Esophagus mucosa (tissue), 1 donor: ENCODE data around the gene CHMP4A. TPM values are rescaled to one million over a fixed set of nuclear protein-coding genes. Genes with fewer than 3 reads are reported as not detected.
"Not testable (repeated sequence)": the region's sequence is repeated elsewhere in the genome, so short reads cannot be mapped to it uniquely, and the experiment has no call there.

Experiments
- ATAC-seq: fragments of 200-7000 bp; cut with Tn5 transposase; one replicate; pipeline ENCODE4 v1.9.1; 2020
- total RNA-seq: library from RNA; stranded (reverse); gene quantifications from one replicate; pipeline ENCODE4 v1.2.4, GENCODE V29; 2023
- donor health status: DM: yes; HTN: yes; CAD: no.

CHMP4A gene
- total RNA-seq, 1 donor from 2014 or later = 49.0 TPM

GRCh38 chr14:24222987-24223386, 9.7 kb upstream of the CHMP4A start:
- ATAC-seq = peak; percentile 5

GRCh38 chr14:24219521-24219920, 6.2 kb upstream of the CHMP4A start:
- ATAC-seq = no peak

DNA sequence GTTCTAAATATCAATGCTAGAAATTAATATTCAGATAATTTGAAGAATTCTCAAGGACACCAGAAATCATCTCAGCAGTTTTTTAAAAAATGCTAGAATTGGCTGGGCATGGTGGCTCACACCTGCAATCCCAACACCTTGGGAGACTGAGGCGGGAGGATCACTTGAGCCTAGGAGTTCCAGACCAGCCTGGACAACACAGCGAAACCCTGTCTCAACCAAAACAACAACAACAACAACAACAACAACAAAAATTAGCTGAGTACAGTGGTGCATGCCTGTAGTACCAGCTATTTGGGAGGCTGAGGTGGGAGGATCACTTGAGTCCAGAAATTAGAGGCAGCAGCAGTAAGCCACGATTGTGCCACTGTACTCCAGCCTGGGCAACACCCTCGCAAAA, 5.8 kb upstream of the CHMP4A start:
- ATAC-seq = no peak

DNA sequence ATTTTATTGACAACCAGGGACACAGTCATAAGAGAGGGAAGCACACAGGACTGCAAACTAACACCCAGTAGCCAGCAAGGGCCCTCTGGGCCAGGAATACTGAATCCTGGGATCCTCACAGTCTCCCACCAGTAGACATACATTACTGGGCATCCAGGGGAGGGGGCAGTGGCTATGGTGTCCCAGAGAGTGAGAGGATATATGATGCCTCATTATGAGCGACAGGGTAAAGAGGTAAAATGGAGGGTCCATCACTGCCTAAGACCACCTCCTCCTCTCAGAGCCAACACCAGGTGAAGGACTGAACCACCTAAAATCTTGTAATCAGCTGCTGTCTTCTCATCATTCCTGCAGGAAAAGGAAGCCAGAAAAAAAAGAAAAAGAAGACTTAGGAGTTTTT, 3.6 kb upstream of the CHMP4A start:
- ATAC-seq = not testable (repeated sequence)

- no peak for ATAC-seq
Measured at GRCh38 chr14:24216345-24216699, 3.0 kb upstream of the CHMP4A start.

DNA sequence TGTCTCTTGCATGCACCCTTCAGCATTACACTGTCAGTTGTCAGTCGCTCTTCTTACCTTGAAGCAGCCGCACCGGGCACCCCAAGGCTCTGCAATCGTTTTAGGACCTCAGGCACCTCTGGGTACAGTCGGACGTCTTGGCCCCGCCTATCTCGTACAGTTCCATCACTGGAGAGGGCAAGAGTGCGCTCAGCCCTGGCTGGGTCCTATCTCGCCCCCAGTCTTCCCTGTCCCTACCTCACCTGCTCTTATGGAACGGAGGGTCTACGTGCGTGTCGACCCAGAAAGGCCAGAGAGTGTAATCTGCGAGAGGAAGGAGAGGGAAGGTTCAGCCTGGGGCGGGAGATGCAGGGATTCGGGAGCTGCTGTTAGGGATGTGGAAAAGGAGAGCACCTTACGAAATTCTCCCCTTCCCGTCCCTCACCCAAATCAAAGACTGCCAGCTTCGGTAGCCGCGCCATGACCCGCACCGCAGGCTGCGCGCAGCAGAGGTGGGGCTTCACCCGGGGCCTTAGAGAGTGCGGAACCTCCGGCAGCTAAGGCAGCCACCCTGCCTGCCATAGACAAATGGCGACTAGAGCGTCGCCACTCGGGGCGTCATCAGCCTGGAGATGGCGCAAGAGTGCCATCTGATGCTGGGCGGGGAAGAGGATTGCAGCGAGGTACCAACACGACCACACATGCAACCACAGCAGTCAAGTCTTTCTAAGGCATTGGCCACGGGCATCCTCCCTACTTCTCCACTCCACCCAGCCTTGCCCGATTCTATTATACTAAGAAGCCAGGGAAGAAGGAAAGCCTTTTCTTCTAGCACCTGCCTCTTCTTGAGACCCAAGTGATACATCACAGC, 2.4 kb upstream of the CHMP4A start, which contains the start of gene MDP1:
TSS of gene MDP1 (minus strand) at position 572 of the 850 bp plus-strand sequence. CDS start at position 461, 111 bp downstream.
- ATAC-seq = peak; percentile 76

- no peak for ATAC-seq
Measured at GRCh38 chr14:24213866-24214662, 776 bp upstream of the CHMP4A start.

DNA sequence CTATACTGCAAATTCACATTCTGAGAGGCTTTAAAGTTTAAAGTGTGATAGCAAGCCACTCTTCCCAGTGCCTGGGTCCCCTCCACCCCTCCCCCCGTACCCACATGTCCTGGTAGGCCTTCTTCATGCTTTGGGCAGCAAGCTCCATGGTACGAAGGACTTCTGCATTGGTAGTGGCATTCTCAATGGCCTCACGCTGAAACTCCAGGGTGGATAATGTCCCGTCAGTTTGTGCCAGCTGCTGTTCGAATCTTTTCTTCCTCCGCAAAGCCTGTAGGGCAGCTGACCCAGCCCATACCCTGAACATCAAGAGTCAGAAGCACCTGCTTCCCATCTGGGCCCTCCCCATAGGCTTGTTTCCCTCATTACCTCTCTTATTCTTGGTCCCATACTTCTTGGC, 2.0 kb downstream of the CHMP4A start:
- ATAC-seq = no peak

GRCh38 chr14:24207625-24208024, 5.7 kb downstream of the CHMP4A start:
- no peak for ATAC-seq

DNA sequence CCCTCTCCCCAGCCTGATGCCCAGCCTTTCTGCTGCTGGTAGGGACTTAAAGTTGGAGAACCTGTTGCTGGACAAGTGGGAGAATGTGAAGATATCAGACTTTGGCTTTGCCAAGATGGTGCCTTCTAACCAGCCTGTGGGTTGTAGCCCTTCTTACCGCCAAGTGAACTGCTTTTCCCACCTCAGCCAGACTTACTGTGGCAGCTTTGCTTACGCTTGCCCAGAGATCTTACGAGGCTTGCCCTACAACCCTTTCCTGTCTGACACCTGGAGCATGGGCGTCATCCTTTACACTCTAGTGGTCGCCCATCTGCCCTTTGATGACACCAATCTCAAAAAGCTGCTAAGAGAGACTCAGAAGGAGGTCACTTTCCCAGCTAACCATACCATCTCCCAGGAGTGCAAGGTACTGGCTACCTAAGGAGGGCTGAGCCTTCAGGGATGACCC, 6.2 kb downstream of the CHMP4A start:
- no peak for ATAC-seq

DNA sequence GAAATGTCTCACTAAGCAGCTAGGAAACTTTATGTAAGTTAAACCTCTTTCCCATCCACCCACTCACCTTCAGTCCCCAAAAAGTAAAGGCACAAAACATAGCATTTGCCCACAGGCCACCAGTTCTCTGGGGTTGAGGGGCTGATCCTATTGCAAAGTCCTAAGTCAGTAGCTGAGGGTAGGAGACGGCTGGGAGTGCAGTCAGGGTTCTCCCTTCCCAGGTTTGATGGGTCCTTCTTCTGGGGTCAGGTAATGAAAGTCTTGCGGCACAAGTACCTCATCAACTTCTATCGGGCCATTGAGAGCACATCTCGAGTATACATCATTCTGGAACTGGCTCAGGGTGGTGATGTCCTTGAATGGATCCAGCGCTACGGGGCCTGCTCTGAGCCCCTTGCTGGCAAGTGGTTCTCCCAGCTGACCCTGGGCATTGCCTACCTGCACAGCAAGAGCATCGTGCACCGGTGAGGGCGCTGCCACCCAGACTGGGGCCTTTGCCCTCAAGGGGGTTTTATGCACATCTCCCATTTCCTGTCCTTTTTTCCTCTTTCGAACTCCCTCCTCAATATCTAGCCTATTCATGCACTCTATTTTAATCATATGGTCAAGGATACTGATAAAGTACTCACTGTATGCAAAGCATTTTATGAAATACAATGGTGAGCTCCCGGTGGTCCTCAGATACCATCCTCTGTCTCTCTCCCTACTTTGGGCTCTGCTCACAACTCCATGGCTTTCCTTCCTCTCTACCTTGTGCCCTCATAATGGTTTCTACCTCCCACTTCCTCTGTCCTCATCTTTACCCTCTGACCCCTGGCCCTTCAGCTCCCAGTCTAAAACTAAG, 6.8 kb downstream of the CHMP4A start:
- ATAC-seq = no peak

DNA sequence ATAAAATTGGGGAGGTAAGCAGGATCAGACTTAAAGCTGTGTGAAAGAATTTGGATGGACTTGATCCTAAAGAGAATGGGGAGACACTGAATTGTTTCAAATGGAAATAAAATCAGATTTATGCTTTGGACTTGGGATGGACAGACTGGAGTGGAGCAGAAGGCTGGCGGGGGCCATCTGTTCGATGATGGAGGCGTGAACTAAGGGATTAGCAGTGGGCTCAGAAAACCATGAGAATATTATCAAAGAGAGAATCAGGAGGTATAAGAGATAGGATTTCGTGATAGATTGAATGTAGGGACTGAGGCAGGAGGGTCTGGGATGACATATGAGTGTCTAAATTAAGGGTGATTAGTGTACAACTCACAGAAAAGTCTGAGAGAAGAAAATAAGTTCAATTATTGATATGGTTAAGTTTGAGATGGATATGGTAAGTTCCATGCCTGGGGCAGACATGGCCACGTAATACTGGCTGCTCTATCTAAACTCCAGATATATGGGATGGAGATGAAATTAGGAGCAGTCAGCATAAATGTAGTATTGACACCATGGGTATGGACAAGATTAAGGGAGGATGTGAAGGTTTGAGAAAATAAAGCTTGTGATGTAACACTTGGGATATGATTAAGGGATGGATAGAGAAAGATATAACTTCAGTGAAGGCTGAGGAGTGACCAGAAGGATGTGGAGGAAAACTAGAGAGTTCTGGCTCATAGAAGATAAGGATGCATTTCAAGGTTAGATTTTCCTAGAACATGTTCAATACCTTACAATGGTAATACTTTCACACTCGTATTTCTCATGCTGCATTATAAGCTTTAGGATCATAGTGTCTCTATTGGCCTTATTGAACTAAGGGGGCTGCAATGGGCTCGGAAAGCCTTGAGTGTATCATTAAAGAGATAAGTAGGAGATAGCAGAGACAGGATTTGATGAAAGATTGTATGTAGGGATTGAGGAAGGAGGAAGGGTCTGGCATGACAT, 8.8 kb downstream of the CHMP4A start:
- ATAC-seq = no peak

DNA sequence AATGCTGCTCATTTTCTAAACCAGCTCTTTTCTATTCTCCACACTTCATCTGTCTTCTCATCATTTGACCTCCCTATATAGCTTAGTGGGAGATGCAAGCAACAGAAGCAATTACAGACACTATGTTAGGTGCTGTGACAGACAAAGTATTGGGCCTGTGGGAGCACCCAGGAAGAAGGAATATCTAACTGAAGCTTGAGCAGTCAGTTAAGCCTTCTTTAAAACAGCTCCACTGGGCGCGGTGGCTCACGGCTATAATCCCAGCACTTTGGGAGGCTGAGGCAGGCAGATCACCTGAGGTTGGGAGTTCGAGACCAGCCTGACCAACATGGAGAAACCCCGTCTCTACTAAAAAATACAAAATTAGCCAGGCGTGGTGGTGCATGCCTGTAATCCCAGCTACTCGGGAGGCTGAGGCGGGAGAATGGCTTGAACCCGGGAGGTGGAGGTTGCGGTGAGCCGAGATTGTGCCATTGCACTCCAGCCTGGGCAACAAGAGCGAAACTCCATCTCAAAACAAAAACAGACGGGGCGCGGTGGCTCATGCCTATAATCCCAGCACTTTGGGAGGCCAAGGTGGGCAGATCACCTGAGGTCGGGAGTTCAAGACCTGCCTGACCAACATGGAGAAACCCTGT, 9.9 kb downstream of the CHMP4A start:
- not testable (repeated sequence) for ATAC-seq

DNA sequence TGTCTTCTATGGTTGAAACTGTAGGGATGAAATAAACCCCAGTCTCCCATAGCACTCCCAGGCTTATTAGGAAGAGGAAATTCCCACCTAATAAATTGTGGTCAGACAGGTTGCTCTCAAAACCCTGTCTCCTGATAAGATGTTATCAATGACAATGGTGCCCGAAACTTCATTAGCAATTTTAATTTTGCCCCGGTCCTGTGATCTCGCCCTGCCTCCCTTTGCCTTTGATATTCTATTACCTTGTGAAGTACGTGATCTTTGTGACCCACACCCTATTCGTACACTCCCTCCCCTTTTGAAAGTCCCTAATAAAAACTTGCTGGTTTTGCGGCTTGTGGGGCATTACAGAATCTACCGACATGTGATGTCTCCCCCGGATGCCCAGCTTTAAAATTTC, 10.8 kb downstream of the CHMP4A start:
- ATAC-seq = not testable (repeated sequence)

DNA sequence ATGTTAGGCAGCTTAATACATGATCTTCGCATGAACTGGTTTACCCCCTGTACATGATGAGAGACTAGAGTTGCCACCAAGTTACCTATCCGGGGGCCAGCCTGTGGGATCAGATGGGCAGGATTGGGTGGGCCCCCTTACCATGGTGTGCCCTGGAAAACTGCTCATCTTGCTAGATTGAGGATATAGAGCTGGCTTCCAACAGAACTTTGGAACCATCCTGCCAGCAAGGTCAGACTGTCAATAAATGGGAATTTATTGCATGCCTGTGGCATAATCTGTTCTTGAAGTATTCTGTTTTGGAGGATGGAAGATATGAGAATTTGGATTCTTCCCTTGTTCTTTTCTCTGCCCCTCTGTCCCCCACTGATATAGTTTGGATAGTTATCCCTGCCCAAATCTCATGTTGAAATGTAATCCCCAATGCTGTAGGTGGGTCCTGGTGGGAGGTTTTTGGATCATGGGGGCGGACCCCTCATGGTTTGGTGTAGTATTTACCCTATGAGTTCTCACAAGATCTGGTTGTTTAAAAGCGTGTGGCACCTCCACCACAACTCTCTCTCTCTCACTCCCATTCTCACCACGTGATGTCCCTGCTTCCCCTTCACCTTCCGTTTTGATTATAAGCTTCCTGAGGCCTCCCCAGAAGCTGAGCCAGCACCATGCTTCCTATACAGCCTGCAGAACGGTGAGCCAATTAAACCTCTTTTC, 14.3 kb downstream of the CHMP4A start:
- no peak for ATAC-seq

- ATAC-seq = no peak
Measured at GRCh38 chr14:24197056-24197450, 16.2 kb downstream of the CHMP4A start.

DNA sequence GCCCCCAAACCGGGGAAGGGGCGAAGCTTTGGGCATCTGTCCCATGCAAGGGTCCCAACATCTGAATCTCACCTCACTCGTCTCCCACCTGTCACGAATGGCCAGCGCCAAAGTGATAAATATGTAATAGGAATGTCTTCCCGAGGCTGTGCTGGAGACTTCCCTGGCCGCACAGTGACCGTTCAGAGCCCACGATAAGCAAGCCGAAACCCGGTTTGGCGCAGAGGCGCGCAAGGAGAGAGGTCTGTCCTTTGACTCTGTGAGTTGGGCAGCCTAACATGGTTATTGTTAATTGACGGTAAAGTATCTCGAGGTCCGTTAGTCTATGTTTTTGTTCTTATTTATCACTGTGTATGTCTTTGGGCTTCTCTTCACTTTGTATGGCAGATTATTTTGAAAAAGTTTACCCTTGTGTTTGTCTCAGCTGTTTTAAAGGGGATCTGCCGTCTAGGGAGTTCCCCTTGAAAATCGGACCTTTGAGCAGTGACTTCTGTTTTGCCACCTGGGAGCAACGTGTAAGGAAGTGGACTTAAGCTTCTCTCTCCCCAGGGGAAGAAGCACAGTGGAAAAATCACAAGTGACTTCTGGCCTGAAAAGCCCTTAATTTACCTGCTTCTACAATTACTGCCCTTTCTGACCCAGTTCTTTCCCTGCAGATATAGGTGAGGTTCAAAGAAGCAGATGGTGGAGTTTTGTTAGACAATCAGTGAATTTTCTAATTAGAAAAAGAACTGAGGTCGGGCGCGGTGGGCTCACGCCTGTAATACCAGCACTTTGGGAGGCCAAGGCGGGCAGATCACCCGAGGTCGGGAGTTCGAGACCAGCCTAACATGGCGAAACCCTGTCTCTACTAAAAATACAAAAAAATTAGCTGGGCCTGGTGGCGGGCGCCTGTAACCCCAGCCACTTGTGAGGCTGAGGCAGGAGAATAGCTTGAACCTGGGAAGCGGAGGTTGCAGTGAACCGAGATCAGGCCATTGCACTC, 16.9 kb downstream of the CHMP4A start:
- ATAC-seq = peak; percentile 10

DNA sequence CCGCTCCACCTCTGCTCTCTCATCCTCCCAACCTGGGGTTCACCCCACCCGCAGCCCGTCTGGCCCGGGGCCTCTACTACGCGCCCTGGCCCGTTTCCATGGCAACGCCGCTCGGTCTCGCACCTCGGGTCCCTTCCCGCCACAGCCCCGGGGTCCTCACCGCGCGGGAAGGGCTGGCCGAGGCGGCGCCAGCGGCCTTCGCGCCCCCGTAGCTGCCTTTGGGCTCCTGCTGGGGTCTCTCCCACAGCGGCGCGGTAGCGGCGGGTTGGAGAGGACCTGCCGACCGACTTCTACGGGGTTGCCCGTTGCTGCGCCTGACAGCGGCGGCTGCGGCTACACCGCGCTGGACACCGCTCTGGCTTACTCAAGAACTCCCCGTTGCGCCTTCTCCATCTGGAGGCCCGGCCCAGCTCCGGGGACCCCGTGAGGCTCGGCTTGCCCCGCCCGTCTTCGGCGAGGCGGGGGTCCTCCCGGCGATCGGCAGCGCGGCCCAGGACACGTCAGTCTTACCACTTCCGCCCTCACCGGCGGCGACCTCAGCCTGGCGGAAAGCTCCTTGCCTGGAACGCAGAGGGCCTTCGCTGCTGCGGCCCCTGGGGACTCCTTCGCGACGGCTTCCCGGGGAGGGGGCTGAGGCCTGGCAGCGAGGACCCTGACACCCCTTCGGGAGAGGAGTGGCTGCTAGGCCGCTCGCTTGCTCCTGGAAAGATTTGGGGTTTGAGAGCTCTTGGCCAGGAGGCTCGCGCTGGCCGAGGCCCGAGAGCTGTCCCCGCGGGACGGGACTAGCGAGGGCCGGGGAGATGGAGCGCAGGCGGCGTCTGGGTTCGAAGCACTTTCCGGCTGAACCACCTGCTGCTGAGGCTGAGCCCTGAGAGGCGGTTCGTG, 17.9 kb downstream of the CHMP4A start, which contains the start of gene TM9SF1:
TSS of gene TM9SF1 (minus strand) at position 256 of the 885 bp plus-strand sequence. CDS start 422 bp downstream, outside the sequence.
- peak; percentile 91 for ATAC-seq
